HCT116 (cell line): Measurements from ENCODE around the gene SCGB1A1. TPM values are rescaled to one million over a fixed set of nuclear protein-coding genes. Genes with fewer than 3 reads are reported as not detected.

Experiments
- ATAC-seq: fragments of 200-7000 bp; cut with Tn5 transposase; 2 replicates; pipeline ENCODE4 v1.9.1; 2020; ENCODE audit warnings: mild to moderate bottlenecking, moderate library complexity
- BruUV-seq: library from RNA; stranded (reverse); fragments of 400-500 nt; replicated peaks from 2 replicates; lab custom pipeline; 2021; lab: Mats Ljungman, UMichigan
- CTCF ChIA-PET: fragments of 300-600 bp; sonication (Branson Sonifier 250); formaldehyde crosslinking; loops from one replicate; lab custom pipeline; 2021; ENCODE audit warnings: antibody characterized with exemption; lab: Charles Lee
- POLR2A ChIA-PET: fragments of 300-600, 350-600 bp; sonication (Branson Sonifier 250); formaldehyde crosslinking; loops from one replicate; lab custom pipeline; 2021; ENCODE audit warnings: antibody characterized with exemption; lab: Charles Lee
- RAD21 ChIA-PET, 2 experiments: fragments of 300-600 bp; sonication (Branson Sonifier 250); formaldehyde crosslinking; loops; one replicate each; lab custom pipeline; 2023; ENCODE audit warnings: low total read pairs in 2 of 2; ENCODE audit not compliant: uncharacterized antibody in 2 of 2, unreplicated experiment in 2 of 2, low non-redundant PET in 1 of 2; lab: Charles Lee
- DNase-seq: peaks from one replicate; pipeline ENCODE4 v3.0.0-alpha.2; 2010; ENCODE audit warnings: low read depth, low spot score
- H2AFZ ChIP-seq: fragments of 200-600 bp; shearing (Covaris generic), sonication (generic); 2 replicates; pipeline ENCODE4 v1.6.1; 2017; ENCODE audit warnings: low read depth, mixed run types, mixed read lengths, antibody characterized with exemption, low read length; ENCODE audit not compliant: poor library complexity, severe bottlenecking
- H3K27ac ChIP-seq: 2 replicates; pipeline ENCODE4 v1.5.1; 2012; ENCODE audit warnings: low read depth, low read length
- H3K27me3 ChIP-seq: fragments of 200-600 bp; sonication (generic); 2 replicates; pipeline ENCODE4 v1.6.1; 2016; ENCODE audit warnings: mixed run types, low read length, mixed read lengths; ENCODE audit not compliant: insufficient read depth
- H3K36me3 ChIP-seq, 2 experiments: fragments of 200-500 bp in 1 of 2; fragments of 200-600 bp in 1 of 2; sonication (Bioruptor generic) in 1 of 2; sonication (generic) in 1 of 2; 2 replicates each; pipeline versions ENCODE4 v1.5.1 to v1.6.1; 2014 to 2016; ENCODE audit warnings: low read length in 2 of 2, inconsistent platforms in 1 of 2, mixed read lengths in 1 of 2, mixed run types in 1 of 2; ENCODE audit not compliant: insufficient read depth in 2 of 2, control insufficient read depth in 1 of 2
- H3K4me1 ChIP-seq, 2 experiments: fragments of 200-600 bp in 1 of 2; sonication (generic) in 1 of 2; 2 replicates each; pipeline versions ENCODE4 v1.5.1 to v1.6.1; 2012 to 2017; ENCODE audit warnings: low read length in 2 of 2, inconsistent platforms in 1 of 2, mild to moderate bottlenecking in 1 of 2, mixed read lengths in 1 of 2, mixed run types in 1 of 2, moderate library complexity in 1 of 2; ENCODE audit not compliant: insufficient read depth in 2 of 2, control insufficient read depth in 1 of 2
- H3K4me2 ChIP-seq: fragments of 200-600 bp; sonication (generic); 2 replicates; pipeline ENCODE4 v1.6.1; 2017; ENCODE audit warnings: mixed run types, low read length, mixed read lengths
- H3K4me3 ChIP-seq, 2 experiments: fragments of 200-600 bp in 1 of 2; sonication (generic) in 1 of 2; replicated peaks in 1 of 2; 2 replicates each; pipeline ENCODE4 v1.5.1; 2011 to 2016; ENCODE audit warnings: low read length in 2 of 2, control low read depth in 1 of 2, low read depth in 1 of 2, mild to moderate bottlenecking in 1 of 2, mixed read lengths in 1 of 2, mixed run types in 1 of 2
- H3K79me2 ChIP-seq: fragments of 200-600 bp; sonication (generic); 2 replicates; pipeline ENCODE4 v1.6.1; 2017; ENCODE audit warnings: mild to moderate bottlenecking, mixed run types, low read length, moderate library complexity, mixed read lengths; ENCODE audit not compliant: insufficient read depth
- H3K9ac ChIP-seq: fragments of 200-600 bp; sonication (generic); 2 replicates; pipeline ENCODE4 v1.6.1; 2016; ENCODE audit warnings: low read length, mixed read lengths
- H3K9me2 ChIP-seq: fragments of 200-600 bp; sonication (generic), shearing (Covaris generic); 2 replicates; pipeline ENCODE4 v1.6.1; 2017; ENCODE audit warnings: mixed run types, mild to moderate bottlenecking, moderate library complexity; ENCODE audit not compliant: insufficient read depth
- H3K9me3 ChIP-seq, 2 experiments: fragments of 200-500 bp in 1 of 2; fragments of 200-600 bp in 1 of 2; sonication (Bioruptor generic) in 1 of 2; sonication (generic) in 1 of 2; 2 replicates each; pipeline ENCODE4 v1.6.1; 2014 to 2017; ENCODE audit warnings: low read length in 2 of 2, mixed read lengths in 2 of 2, inconsistent platforms in 1 of 2, low read depth in 1 of 2, mild to moderate bottlenecking in 1 of 2, mixed run types in 1 of 2, moderate library complexity in 1 of 2; ENCODE audit not compliant: control insufficient read depth in 1 of 2, insufficient read depth in 1 of 2
- H4K20me1 ChIP-seq: fragments of 200-600 bp; sonication (generic), shearing (Covaris generic); 2 replicates; pipeline ENCODE4 v1.6.1; 2017; ENCODE audit warnings: mixed run types, mild to moderate bottlenecking, moderate library complexity; ENCODE audit not compliant: insufficient read depth
- CBX3 ChIP-seq: IDR thresholded peaks from 2 replicates; pipeline ENCODE4 v1.6.1; 2012; ENCODE audit warnings: low read depth
- EZH2 ChIP-seq: fragments of 200-600 bp; sonication (generic); IDR thresholded peaks from 2 replicates; pipeline ENCODE4 v1.6.1; 2017; ENCODE audit warnings: antibody characterized with exemption, mixed run types
- FOSL1 ChIP-seq: IDR thresholded peaks from 2 replicates; pipeline ENCODE4 v1.6.1; 2012; ENCODE audit warnings: low read depth
- POLR2A ChIP-seq: IDR thresholded peaks from 2 replicates; pipeline ENCODE4 v1.7.0; 2011; ENCODE audit warnings: borderline replicate concordance; ENCODE audit not compliant: insufficient read depth, insufficient read length; ENCODE audit errors: extremely low read depth
- POLR2AphosphoS5 ChIP-seq: IDR thresholded peaks from 2 replicates; pipeline ENCODE4 v1.6.1; 2011; ENCODE audit warnings: mild to moderate bottlenecking, low read depth, low read length, moderate library complexity
- SP1 ChIP-seq: IDR thresholded peaks from 2 replicates; pipeline ENCODE4 v1.6.1; 2012; ENCODE audit warnings: low read depth
- SRF ChIP-seq: IDR thresholded peaks from 2 replicates; pipeline ENCODE4 v1.6.1; 2012; ENCODE audit warnings: low read depth
- ZNF274 ChIP-seq: fragments of 200-500 bp; sonication (Bioruptor generic); IDR thresholded peaks from 2 replicates; pipeline ENCODE4 v1.6.1; 2014; ENCODE audit warnings: mild to moderate bottlenecking, low read depth, low read length, inconsistent platforms
- intact Hi-C: fragments of 100-400 bp; cut with micrococcal nuclease; formaldehyde crosslinking; loops from 2 replicates; pipeline ENCODE4 v1.10.0; 2022
- total RNA-seq: library from RNA; stranded (reverse); gene quantifications from one replicate; pipeline ENCODE4 v1.2.1, GENCODE V29; 2021; ENCODE audit not compliant: unreplicated experiment
- TF ChIP-seq, protein P1 (sequence below): IDR thresholded peaks from 2 replicates; pipeline ENCODE4 v1.6.1; 2011; ENCODE audit warnings: mild to moderate bottlenecking, low read length, moderate library complexity; ENCODE audit not compliant: insufficient replicate concordance; ENCODE audit errors: extremely low read depth

SCGB1A1 gene
- total RNA-seq, 1 experiment from 2014 or later = 2.0 TPM

GRCh38 chr11:62458212-62459002 is 39.6 kb downstream of the SCGB1A1 start:
- no peak for DNase-seq
- Histone ChIP-seq H3K4me2 (no peak overlapping the region), H3K27me3 (no peaks in the 10 kb centered on the region), H2AFZ (no peak overlapping the region), H3K36me3 (no peaks in the 10 kb centered on the region), H3K9me3 (no peaks in the 10 kb centered on the region), H3K4me1 (peaks cover 13 to 15% of the 10 kb centered on the region in 2 experiments), H4K20me1 (no peaks in the 10 kb centered on the region), H3K4me3 (no peak overlapping the region), H3K27ac (no peak overlapping the region), H3K9me2 (no peaks in the 10 kb centered on the region), H3K79me2 (no peaks in the 10 kb centered on the region), H3K9ac (no peak overlapping the region)
- intact Hi-C loops = no loop called here
- POLR2A ChIA-PET = no interaction called here
- BruUV-seq = no TSS peak
- ATAC-seq = no peak
- CTCF ChIA-PET = interaction anchor here (1.1 to 1.2 kb wide), 2 partner anchors 11 to 34 kb away, joined by 3 read pairs; no protein-coding TSS in a partner anchor
- RAD21 ChIA-PET = interaction anchor here in 1 of 2 experiments (0.6 kb wide), 1 partner anchor 39 kb away, joined by 3 read pairs; no protein-coding TSS in a partner anchor
- TF ChIP-seq CBX3 = no peak
- TF ChIP-seq, protein P1, sequence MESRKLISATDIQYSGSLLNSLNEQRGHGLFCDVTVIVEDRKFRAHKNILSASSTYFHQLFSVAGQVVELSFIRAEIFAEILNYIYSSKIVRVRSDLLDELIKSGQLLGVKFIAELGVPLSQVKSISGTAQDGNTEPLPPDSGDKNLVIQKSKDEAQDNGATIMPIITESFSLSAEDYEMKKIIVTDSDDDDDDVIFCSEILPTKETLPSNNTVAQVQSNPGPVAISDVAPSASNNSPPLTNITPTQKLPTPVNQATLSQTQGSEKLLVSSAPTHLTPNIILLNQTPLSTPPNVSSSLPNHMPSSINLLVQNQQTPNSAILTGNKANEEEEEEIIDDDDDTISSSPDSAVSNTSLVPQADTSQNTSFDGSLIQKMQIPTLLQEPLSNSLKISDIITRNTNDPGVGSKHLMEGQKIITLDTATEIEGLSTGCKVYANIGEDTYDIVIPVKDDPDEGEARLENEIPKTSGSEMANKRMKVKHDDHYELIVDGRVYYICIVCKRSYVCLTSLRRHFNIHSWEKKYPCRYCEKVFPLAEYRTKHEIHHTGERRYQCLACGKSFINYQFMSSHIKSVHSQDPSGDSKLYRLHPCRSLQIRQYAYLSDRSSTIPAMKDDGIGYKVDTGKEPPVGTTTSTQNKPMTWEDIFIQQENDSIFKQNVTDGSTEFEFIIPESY = no peak
- TF ChIP-seq SP1 = no peak
- no peak for TF ChIP-seq POLR2A
- TF ChIP-seq ZNF274 = no peak
- TF ChIP-seq EZH2 = no peak
- TF ChIP-seq FOSL1 = no peak
- no peak for TF ChIP-seq POLR2AphosphoS5
- no peak for TF ChIP-seq SRF
